Neural progenitor cell (in vitro differentiated cells): Measurements from ENCODE around the gene LRRC28. TPM values are rescaled to one million over a fixed set of nuclear protein-coding genes. Genes with fewer than 3 reads are reported as not detected.

ENCODE experiments used
- DNase-seq: peaks from one replicate; pipeline ENCODE4 v3.0.0-alpha.2; 2016; ENCODE audit warnings: low spot score
- H2AFZ ChIP-seq: fragments of 200-600 bp; sonication (generic); replicated peaks from 2 replicates; pipeline ENCODE4 v1.6.1; 2016; ENCODE audit warnings: antibody characterized with exemption
- H3F3A ChIP-seq: fragments of 200-600 bp; sonication (generic); 2 replicates; pipeline ENCODE4 v1.6.1; 2016; ENCODE audit warnings: antibody characterized with exemption, low read depth
- H3K27ac ChIP-seq: fragments of 200-600 bp; sonication (generic); 2 replicates; pipeline ENCODE4 v1.5.1; 2016; ENCODE audit warnings: mild to moderate bottlenecking
- H3K27me3 ChIP-seq: fragments of 200-600 bp; sonication (generic); 2 replicates; pipeline ENCODE4 v1.6.1; 2016; ENCODE audit warnings: mild to moderate bottlenecking, moderate library complexity
- H3K36me3 ChIP-seq: fragments of 200-600 bp; sonication (generic); 2 replicates; pipeline ENCODE4 v1.5.1; 2016
- H3K4me1 ChIP-seq: fragments of 200-600 bp; sonication (generic); 2 replicates; pipeline ENCODE4 v1.6.1; 2016; ENCODE audit warnings: mixed run types
- H3K4me2 ChIP-seq: fragments of 200-600 bp; sonication (generic); 2 replicates; pipeline ENCODE4 v1.6.1; 2016
- H3K4me3 ChIP-seq: fragments of 200-600 bp; sonication (generic); 2 replicates; pipeline ENCODE4 v1.5.1; 2016
- H3K79me2 ChIP-seq: fragments of 200-600 bp; sonication (generic); 2 replicates; pipeline ENCODE4 v1.6.1; 2016; ENCODE audit warnings: low read depth
- H3K9ac ChIP-seq: fragments of 200-600 bp; sonication (generic); 2 replicates; pipeline ENCODE4 v1.6.1; 2016
- H3K9me3 ChIP-seq: fragments of 200-600 bp; sonication (generic); 2 replicates; pipeline ENCODE4 v1.5.1; 2016; ENCODE audit warnings: low read depth
- H4K20me1 ChIP-seq: fragments of 200-600 bp; sonication (generic); 2 replicates; pipeline ENCODE4 v1.6.1; 2016; ENCODE audit warnings: low read depth
- H3K27ac Mint-ChIP-seq: 3 replicates; pipeline ENCODE4 v1.8.0; 2021; ENCODE audit warnings: mixed read lengths
- H3K27me3 Mint-ChIP-seq: 2 replicates; pipeline ENCODE4 v1.8.0; 2022; ENCODE audit warnings: low read depth, mild to moderate bottlenecking, inconsistent platforms, moderate library complexity, mixed read lengths; ENCODE audit not compliant: insufficient read depth
- H3K36me3 Mint-ChIP-seq: 3 replicates; pipeline ENCODE4 v1.8.0; 2021; ENCODE audit warnings: mixed read lengths
- H3K4me1 Mint-ChIP-seq: 3 replicates; pipeline ENCODE4 v1.8.0; 2021; ENCODE audit warnings: mixed read lengths
- H3K4me3 Mint-ChIP-seq: 3 replicates; pipeline ENCODE4 v1.8.0; 2021; ENCODE audit warnings: mild to moderate bottlenecking, moderate library complexity, mixed read lengths
- H3K9me3 Mint-ChIP-seq: 3 replicates; pipeline ENCODE4 v1.8.0; 2020; ENCODE audit warnings: mixed read lengths
- CTCF ChIP-seq: fragments of 200-600 bp; sonication (generic); IDR thresholded peaks from 2 replicates; pipeline ENCODE4 v1.5.1; 2017; ENCODE audit warnings: antibody characterized with exemption, mild to moderate bottlenecking
- EZH2 ChIP-seq: fragments of 200-600 bp; sonication (generic); IDR thresholded peaks from 2 replicates; pipeline ENCODE4 v1.6.1; 2017; ENCODE audit warnings: antibody characterized with exemption, mild to moderate bottlenecking, moderate library complexity
- EZH2phosphoT487 ChIP-seq: fragments of 200-600 bp; sonication (generic); IDR thresholded peaks from 2 replicates; pipeline ENCODE4 v1.6.1; 2017; ENCODE audit warnings: antibody characterized with exemption
- total RNA-seq: library from RNA; depleted of rRNA; stranded (reverse); fragments of >200 nt; gene quantifications from 2 replicates; pipeline ENCODE4 v1.2.3, GENCODE V29; 2015; ENCODE audit warnings: low replicate concordance

Gene LRRC28
- total RNA-seq, 1 donor from 2014 or later = 34.5 TPM

- Histone ChIP-seq H3K4me2 (no peak overlapping the region), H3K9me3 (no peaks in the 10 kb centered on the region), H3K4me1 (no peaks in the 10 kb centered on the region), H3K9ac (no peak overlapping the region), H3K36me3 (no peaks in the 10 kb centered on the region), H3K27me3 (no peaks in the 10 kb centered on the region), H3K79me2 (no peaks in the 10 kb centered on the region), H3K27ac (no peak overlapping the region), H3K4me3 (no peak overlapping the region), H2AFZ (no peak overlapping the region), H3F3A (no peaks in the 10 kb centered on the region), H4K20me1 (no peaks in the 10 kb centered on the region)
- Mint-ChIP-seq H3K4me3 (no peak overlapping the region), H3K9me3 (no peaks in the 10 kb centered on the region), H3K4me1 (no peaks in the 10 kb centered on the region), H3K27ac (no peak overlapping the region), H3K36me3 (peaks cover 7% of the 10 kb centered on the region), H3K27me3 (no peaks in the 10 kb centered on the region)
- TF ChIP-seq CTCF (no peak), EZH2phosphoT487 (no peak)
- DNase-seq = no peak
These were observed 38.9 kb upstream of the LRRC28 start for GRCh38 chr15:99212406-99212805.

- no peaks in the 10 kb centered on the region for H3K9me3 ChIP-seq
- no peak overlapping the region for H3K4me3 ChIP-seq
- H3K9ac ChIP-seq = no peak overlapping the region
- no peaks in the 10 kb centered on the region for H3K79me2 ChIP-seq
- Mint-ChIP-seq H3K4me3 (no peak overlapping the region), H3K4me1 (no peaks in the 10 kb centered on the region), H3K9me3 (no peaks in the 10 kb centered on the region), H3K27me3 (no peaks in the 10 kb centered on the region), H3K27ac (no peak overlapping the region), H3K36me3 (peaks cover 11% of the 10 kb centered on the region)
- no peaks in the 10 kb centered on the region for H3K36me3 ChIP-seq
- DNase-seq = peak; percentile 74
- H4K20me1 ChIP-seq = no peaks in the 10 kb centered on the region
- no peaks in the 10 kb centered on the region for H3K27me3 ChIP-seq
- no peak overlapping the region for H3K27ac ChIP-seq
- H3K4me1 ChIP-seq = no peaks in the 10 kb centered on the region
- no peak overlapping the region for H3K4me2 ChIP-seq
- TF ChIP-seq EZH2 = no peak
- peak; percentile 96 for TF ChIP-seq CTCF
- no peak for TF ChIP-seq EZH2phosphoT487
- H3F3A ChIP-seq = no peaks in the 10 kb centered on the region
- H2AFZ ChIP-seq = no peak overlapping the region
These were observed 38.0 kb upstream of the LRRC28 start for GRCh38 chr15:99213187-99213811.

- Mint-ChIP-seq H3K36me3 (peaks cover 5% of the 10 kb centered on the region), H3K27ac (no peak overlapping the region), H3K4me3 (no peak overlapping the region), H3K27me3 (no peaks in the 10 kb centered on the region), H3K9me3 (no peaks in the 10 kb centered on the region), H3K4me1 (no peaks in the 10 kb centered on the region)
- Histone ChIP-seq H3K9me3 (no peaks in the 10 kb centered on the region), H4K20me1 (no peaks in the 10 kb centered on the region), H3K4me1 (no peaks in the 10 kb centered on the region), H3K27ac (no peak overlapping the region), H3K9ac (no peak overlapping the region), H2AFZ (no peak overlapping the region), H3K36me3 (peaks cover 6% of the 10 kb centered on the region), H3K27me3 (no peaks in the 10 kb centered on the region), H3K4me2 (no peak overlapping the region), H3F3A (no peaks in the 10 kb centered on the region), H3K4me3 (no peak overlapping the region), H3K79me2 (no peaks in the 10 kb centered on the region)
- DNase-seq = no peak
- TF ChIP-seq EZH2 (no peak), CTCF (no peak), EZH2phosphoT487 (no peak)
These were observed 26.7 kb upstream of the LRRC28 start for GRCh38 chr15:99224372-99225214.
